ENCODE measurements around the gene RAD50.

Gene RAD50

GRCh38 chr5:132663771-132664695 is 107.3 kb downstream of the RAD50 start:
- H3K36me3 Mint-ChIP-seq (ENCODE audit: low read depth), result no peaks in the 10 kb centered on the region
- TF ChIP-seq, protein P1, sequence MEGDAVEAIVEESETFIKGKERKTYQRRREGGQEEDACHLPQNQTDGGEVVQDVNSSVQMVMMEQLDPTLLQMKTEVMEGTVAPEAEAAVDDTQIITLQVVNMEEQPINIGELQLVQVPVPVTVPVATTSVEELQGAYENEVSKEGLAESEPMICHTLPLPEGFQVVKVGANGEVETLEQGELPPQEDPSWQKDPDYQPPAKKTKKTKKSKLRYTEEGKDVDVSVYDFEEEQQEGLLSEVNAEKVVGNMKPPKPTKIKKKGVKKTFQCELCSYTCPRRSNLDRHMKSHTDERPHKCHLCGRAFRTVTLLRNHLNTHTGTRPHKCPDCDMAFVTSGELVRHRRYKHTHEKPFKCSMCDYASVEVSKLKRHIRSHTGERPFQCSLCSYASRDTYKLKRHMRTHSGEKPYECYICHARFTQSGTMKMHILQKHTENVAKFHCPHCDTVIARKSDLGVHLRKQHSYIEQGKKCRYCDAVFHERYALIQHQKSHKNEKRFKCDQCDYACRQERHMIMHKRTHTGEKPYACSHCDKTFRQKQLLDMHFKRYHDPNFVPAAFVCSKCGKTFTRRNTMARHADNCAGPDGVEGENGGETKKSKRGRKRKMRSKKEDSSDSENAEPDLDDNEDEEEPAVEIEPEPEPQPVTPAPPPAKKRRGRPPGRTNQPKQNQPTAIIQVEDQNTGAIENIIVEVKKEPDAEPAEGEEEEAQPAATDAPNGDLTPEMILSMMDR (IDR thresholded peaks at IDR 0.05; ENCODE audit: unreplicated experiment in 3 of 3), result no peak
- H3K27me3 Mint-ChIP-seq (ENCODE audit: low read depth), result peaks cover 5% of the 10 kb centered on the region
- H3K4me3 Mint-ChIP-seq, result no peak overlapping the region
- H3K27ac Mint-ChIP-seq, result peak overlapping the region in 1 of 3 experiments; percentile 77
- H3K9me3 Mint-ChIP-seq, result no peaks in the 10 kb centered on the region
- H3K4me1 Mint-ChIP-seq, result peaks cover 25% of the 10 kb centered on the region

GRCh38 chr5:132664696-132665209 is 108.0 kb downstream of the RAD50 start:
- TF ChIP-seq, protein P1 (IDR thresholded peaks at IDR 0.05; ENCODE audit: unreplicated experiment in 3 of 3), result no peak
- peaks cover 8% of the 10 kb centered on the region for H3K27me3 Mint-ChIP-seq (ENCODE audit: low read depth)
- peaks cover 25% of the 10 kb centered on the region for H3K4me1 Mint-ChIP-seq
- H3K36me3 Mint-ChIP-seq (ENCODE audit: low read depth), result no peaks in the 10 kb centered on the region
- no peak overlapping the region for H3K4me3 Mint-ChIP-seq
- no peaks in the 10 kb centered on the region for H3K9me3 Mint-ChIP-seq
- no peak overlapping the region for H3K27ac Mint-ChIP-seq

GRCh38 chr5:132665574-132666080 is 108.8 kb downstream of the RAD50 start:
- no peaks in the 10 kb centered on the region for H3K36me3 Mint-ChIP-seq (ENCODE audit: low read depth)
- no peak overlapping the region for H3K4me3 Mint-ChIP-seq
- peaks cover 25% of the 10 kb centered on the region for H3K4me1 Mint-ChIP-seq
- H3K9me3 Mint-ChIP-seq, result no peaks in the 10 kb centered on the region
- H3K27ac Mint-ChIP-seq, result no peak overlapping the region
- TF ChIP-seq, protein P1 (IDR thresholded peaks at IDR 0.05; ENCODE audit: unreplicated experiment in 3 of 3), result no peak
- H3K27me3 Mint-ChIP-seq (ENCODE audit: low read depth), result peaks cover 10% of the 10 kb centered on the region

- Mint-ChIP-seq H3K4me1 (peaks cover 17% of the 10 kb centered on the region), H3K27me3 (ENCODE audit: low read depth) (peaks cover 10% of the 10 kb centered on the region), H3K27ac (no peak overlapping the region), H3K4me3 (no peak overlapping the region), H3K9me3 (no peaks in the 10 kb centered on the region), H3K36me3 (ENCODE audit: low read depth) (no peaks in the 10 kb centered on the region)
- TF ChIP-seq, protein P1 (IDR thresholded peaks at IDR 0.05; ENCODE audit: unreplicated experiment in 3 of 3), result no peak
These were observed 109.7 kb downstream of the RAD50 start for GRCh38 chr5:132666310-132667123.

- H3K4me1 Mint-ChIP-seq, result peaks cover 16% of the 10 kb centered on the region
- H3K27me3 Mint-ChIP-seq (ENCODE audit: low read depth), result peaks cover 12% of the 10 kb centered on the region
- H3K36me3 Mint-ChIP-seq (ENCODE audit: low read depth), result no peaks in the 10 kb centered on the region
- TF ChIP-seq, protein P1 (IDR thresholded peaks at IDR 0.05; ENCODE audit: unreplicated experiment in 3 of 3), result no peak
- H3K9me3 Mint-ChIP-seq, result no peaks in the 10 kb centered on the region
- H3K4me3 Mint-ChIP-seq, result no peak overlapping the region
- no peak overlapping the region for H3K27ac Mint-ChIP-seq
These were observed 110.5 kb downstream of the RAD50 start for GRCh38 chr5:132667309-132667708.
